Measurements from ENCODE around the gene CDH24. TPM values are rescaled to one million over a fixed set of nuclear protein-coding genes. Genes with fewer than 3 reads are reported as not detected.

Gene CDH24
- total RNA-seq, 1 experiment from 2014 or later, result 17.9 TPM

DNA sequence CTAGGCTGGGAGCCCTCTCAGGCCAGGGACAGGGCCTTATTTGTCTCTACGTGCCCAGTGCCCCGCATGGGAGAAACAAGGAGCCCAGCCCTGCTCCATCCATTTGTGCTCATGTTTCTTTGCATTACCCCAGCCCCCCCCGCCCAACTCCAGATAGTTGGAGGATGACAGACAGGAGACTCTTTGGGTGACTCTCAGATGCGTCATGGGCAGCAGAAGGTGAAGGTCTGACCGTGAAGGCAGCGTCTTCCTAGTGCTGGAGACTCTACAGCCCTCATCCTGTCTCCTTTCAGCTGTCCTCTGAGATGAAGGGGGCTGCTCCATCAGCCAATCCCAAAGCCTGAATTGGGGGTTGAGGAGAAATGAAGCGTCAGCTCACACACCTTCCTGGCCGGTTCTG lies 15.6 kb downstream of the CDH24 start (continued):
- TF ChIP-seq, protein P1, sequence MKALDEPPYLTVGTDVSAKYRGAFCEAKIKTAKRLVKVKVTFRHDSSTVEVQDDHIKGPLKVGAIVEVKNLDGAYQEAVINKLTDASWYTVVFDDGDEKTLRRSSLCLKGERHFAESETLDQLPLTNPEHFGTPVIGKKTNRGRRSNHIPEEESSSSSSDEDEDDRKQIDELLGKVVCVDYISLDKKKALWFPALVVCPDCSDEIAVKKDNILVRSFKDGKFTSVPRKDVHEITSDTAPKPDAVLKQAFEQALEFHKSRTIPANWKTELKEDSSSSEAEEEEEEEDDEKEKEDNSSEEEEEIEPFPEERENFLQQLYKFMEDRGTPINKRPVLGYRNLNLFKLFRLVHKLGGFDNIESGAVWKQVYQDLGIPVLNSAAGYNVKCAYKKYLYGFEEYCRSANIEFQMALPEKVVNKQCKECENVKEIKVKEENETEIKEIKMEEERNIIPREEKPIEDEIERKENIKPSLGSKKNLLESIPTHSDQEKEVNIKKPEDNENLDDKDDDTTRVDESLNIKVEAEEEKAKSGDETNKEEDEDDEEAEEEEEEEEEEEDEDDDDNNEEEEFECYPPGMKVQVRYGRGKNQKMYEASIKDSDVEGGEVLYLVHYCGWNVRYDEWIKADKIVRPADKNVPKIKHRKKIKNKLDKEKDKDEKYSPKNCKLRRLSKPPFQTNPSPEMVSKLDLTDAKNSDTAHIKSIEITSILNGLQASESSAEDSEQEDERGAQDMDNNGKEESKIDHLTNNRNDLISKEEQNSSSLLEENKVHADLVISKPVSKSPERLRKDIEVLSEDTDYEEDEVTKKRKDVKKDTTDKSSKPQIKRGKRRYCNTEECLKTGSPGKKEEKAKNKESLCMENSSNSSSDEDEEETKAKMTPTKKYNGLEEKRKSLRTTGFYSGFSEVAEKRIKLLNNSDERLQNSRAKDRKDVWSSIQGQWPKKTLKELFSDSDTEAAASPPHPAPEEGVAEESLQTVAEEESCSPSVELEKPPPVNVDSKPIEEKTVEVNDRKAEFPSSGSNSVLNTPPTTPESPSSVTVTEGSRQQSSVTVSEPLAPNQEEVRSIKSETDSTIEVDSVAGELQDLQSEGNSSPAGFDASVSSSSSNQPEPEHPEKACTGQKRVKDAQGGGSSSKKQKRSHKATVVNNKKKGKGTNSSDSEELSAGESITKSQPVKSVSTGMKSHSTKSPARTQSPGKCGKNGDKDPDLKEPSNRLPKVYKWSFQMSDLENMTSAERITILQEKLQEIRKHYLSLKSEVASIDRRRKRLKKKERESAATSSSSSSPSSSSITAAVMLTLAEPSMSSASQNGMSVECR (CRISPR knock-in tag; IDR thresholded peaks at IDR 0.05; ENCODE audit: borderline replicate concordance), result no peak
- TF ChIP-seq, protein P2, sequence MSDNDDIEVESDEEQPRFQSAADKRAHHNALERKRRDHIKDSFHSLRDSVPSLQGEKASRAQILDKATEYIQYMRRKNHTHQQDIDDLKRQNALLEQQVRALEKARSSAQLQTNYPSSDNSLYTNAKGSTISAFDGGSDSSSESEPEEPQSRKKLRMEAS (CRISPR knock-in tag; IDR thresholded peaks at IDR 0.05), result no peak
- TF ChIP-seq, protein P3, sequence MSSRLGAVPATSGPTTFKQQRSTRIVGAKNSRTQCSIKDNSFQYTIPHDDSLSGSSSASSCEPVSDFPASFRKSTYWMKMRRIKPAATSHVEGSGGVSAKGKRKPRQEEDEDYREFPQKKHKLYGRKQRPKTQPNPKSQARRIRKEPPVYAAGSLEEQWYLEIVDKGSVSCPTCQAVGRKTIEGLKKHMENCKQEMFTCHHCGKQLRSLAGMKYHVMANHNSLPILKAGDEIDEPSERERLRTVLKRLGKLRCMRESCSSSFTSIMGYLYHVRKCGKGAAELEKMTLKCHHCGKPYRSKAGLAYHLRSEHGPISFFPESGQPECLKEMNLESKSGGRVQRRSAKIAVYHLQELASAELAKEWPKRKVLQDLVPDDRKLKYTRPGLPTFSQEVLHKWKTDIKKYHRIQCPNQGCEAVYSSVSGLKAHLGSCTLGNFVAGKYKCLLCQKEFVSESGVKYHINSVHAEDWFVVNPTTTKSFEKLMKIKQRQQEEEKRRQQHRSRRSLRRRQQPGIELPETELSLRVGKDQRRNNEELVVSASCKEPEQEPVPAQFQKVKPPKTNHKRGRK (CRISPR knock-in tag; IDR thresholded peaks at IDR 0.05; ENCODE audit: borderline replicate concordance), result no peak
- no peak for TF ChIP-seq NR1H2 (CRISPR knock-in tag; IDR thresholded peaks at IDR 0.05)
- no peak for TF ChIP-seq FOXJ3 (CRISPR knock-in tag; IDR thresholded peaks at IDR 0.05; ENCODE audit: borderline replicate concordance)
- TF ChIP-seq, protein P4, sequence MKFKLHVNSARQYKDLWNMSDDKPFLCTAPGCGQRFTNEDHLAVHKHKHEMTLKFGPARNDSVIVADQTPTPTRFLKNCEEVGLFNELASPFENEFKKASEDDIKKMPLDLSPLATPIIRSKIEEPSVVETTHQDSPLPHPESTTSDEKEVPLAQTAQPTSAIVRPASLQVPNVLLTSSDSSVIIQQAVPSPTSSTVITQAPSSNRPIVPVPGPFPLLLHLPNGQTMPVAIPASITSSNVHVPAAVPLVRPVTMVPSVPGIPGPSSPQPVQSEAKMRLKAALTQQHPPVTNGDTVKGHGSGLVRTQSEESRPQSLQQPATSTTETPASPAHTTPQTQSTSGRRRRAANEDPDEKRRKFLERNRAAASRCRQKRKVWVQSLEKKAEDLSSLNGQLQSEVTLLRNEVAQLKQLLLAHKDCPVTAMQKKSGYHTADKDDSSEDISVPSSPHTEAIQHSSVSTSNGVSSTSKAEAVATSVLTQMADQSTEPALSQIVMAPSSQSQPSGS (CRISPR knock-in tag; IDR thresholded peaks at IDR 0.05; ENCODE audit: borderline replicate concordance, low read depth), result no peak

DNA sequence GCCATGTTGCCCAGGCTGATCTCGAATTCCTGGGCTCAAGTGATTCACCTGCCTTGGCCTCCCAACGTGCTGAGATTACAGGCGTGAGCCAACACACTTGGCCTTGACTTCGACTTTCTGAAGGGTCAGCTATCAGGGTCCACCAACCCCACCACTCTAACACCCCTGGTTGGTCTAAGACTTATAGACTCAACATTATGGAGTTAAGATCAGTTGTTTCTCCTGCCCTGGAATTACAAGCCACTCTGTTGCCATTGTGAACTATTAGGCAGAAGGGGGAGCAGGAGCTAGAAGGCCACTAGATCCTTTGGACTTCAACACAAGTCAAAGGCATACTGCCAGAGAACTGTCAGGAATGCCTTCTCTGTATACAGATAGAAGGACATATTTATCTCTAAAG lies 17.2 kb downstream of the CDH24 start:
- Mint-ChIP-seq H3K27ac (no peak overlapping the region), H3K9me3 (no peaks in the 10 kb centered on the region), H3K27me3 (ENCODE audit: low read depth) (no peaks in the 10 kb centered on the region), H3K4me3 (no peak overlapping the region), H3K36me3 (no peaks in the 10 kb centered on the region), H3K4me1 (peaks cover 10% of the 10 kb centered on the region)
- CTCF ChIA-PET, result interaction anchor here (0.6 to 5.8 kb wide), 6 partner anchors 17 to 254 kb away, joined by 3 to 44 read pairs (median 6); partner anchors contain the start of gene CDH24
- DNase-seq (ENCODE audit: low spot score) (no peak), ATAC-seq (no peak)
- TF ChIP-seq TCF7 (CRISPR knock-in tag; IDR thresholded peaks at IDR 0.05; ENCODE audit: low read depth), result no peak
- TF ChIP-seq FOXK1 (CRISPR knock-in tag; IDR thresholded peaks at IDR 0.05), result no peak
- TF ChIP-seq, protein P5, sequence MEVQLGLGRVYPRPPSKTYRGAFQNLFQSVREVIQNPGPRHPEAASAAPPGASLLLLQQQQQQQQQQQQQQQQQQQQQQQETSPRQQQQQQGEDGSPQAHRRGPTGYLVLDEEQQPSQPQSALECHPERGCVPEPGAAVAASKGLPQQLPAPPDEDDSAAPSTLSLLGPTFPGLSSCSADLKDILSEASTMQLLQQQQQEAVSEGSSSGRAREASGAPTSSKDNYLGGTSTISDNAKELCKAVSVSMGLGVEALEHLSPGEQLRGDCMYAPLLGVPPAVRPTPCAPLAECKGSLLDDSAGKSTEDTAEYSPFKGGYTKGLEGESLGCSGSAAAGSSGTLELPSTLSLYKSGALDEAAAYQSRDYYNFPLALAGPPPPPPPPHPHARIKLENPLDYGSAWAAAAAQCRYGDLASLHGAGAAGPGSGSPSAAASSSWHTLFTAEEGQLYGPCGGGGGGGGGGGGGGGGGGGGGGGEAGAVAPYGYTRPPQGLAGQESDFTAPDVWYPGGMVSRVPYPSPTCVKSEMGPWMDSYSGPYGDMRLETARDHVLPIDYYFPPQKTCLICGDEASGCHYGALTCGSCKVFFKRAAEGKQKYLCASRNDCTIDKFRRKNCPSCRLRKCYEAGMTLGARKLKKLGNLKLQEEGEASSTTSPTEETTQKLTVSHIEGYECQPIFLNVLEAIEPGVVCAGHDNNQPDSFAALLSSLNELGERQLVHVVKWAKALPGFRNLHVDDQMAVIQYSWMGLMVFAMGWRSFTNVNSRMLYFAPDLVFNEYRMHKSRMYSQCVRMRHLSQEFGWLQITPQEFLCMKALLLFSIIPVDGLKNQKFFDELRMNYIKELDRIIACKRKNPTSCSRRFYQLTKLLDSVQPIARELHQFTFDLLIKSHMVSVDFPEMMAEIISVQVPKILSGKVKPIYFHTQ (CRISPR knock-in tag; IDR thresholded peaks at IDR 0.05), result no peak
- no peak for TF ChIP-seq CREM (CRISPR knock-in tag; IDR thresholded peaks at IDR 0.05)
- TF ChIP-seq, protein P2 (CRISPR knock-in tag; IDR thresholded peaks at IDR 0.05), result no peak
- TF ChIP-seq, protein P6, sequence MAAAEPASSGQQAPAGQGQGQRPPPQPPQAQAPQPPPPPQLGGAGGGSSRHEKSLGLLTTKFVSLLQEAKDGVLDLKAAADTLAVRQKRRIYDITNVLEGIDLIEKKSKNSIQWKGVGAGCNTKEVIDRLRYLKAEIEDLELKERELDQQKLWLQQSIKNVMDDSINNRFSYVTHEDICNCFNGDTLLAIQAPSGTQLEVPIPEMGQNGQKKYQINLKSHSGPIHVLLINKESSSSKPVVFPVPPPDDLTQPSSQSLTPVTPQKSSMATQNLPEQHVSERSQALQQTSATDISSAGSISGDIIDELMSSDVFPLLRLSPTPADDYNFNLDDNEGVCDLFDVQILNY (CRISPR knock-in tag; IDR thresholded peaks at IDR 0.05), result no peak
- TF ChIP-seq OVOL2 (CRISPR knock-in tag; IDR thresholded peaks at IDR 0.05; ENCODE audit: borderline replicate concordance), result no peak
- TF ChIP-seq FOXP1 (CRISPR knock-in tag; IDR thresholded peaks at IDR 0.05; ENCODE audit: borderline replicate concordance), result no peak
- TF ChIP-seq TP53 (CRISPR knock-in tag; IDR thresholded peaks at IDR 0.05), result no peak
- TF ChIP-seq, protein P7, sequence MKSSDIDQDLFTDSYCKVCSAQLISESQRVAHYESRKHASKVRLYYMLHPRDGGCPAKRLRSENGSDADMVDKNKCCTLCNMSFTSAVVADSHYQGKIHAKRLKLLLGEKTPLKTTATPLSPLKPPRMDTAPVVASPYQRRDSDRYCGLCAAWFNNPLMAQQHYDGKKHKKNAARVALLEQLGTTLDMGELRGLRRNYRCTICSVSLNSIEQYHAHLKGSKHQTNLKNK (CRISPR knock-in tag; IDR thresholded peaks at IDR 0.05), result no peak
- no peak for TF ChIP-seq SP1 (CRISPR knock-in tag; conservative IDR thresholded peaks at IDR 0.05)
- TF ChIP-seq RELA (CRISPR knock-in tag; IDR thresholded peaks at IDR 0.05; ENCODE audit: borderline replicate concordance), result no peak
- POLR2A ChIA-PET, result no interaction called here

Measured in WTC11 (cell line).